Kidney epithelial cell (primary cell): ENCODE measurements around the gene KRT6A. TPM values are rescaled to one million over a fixed set of nuclear protein-coding genes. Genes with fewer than 3 reads are reported as not detected.
"Not testable (repeated sequence)": the region's sequence is repeated elsewhere in the genome, so short reads cannot be mapped to it uniquely, and the experiment has no call there.

Experiments used
- DNase-seq: peaks from one replicate; pipeline ENCODE4 v3.0.0-alpha.2; 2010; ENCODE audit warnings: low read depth
- H3K27me3 ChIP-seq: 2 replicates; pipeline ENCODE4 v1.6.0; 2011; ENCODE audit warnings: low read length; ENCODE audit not compliant: control insufficient read depth, insufficient read depth
- H3K36me3 ChIP-seq: 2 replicates; pipeline ENCODE4 v1.5.1; 2011; ENCODE audit warnings: low read length; ENCODE audit not compliant: control insufficient read depth, insufficient read depth
- H3K4me3 ChIP-seq: 2 replicates; pipeline ENCODE4 v1.5.1; 2011; ENCODE audit warnings: low read depth, mild to moderate bottlenecking, control low read depth, low read length
- total RNA-seq: library from RNA; depleted of rRNA; stranded (reverse); fragments of >200 nt; gene quantifications from 2 replicates; pipeline ENCODE4 v1.2.3, GENCODE V29; 2015
- TF ChIP-seq, protein P1 (sequence below): IDR thresholded peaks from 2 replicates; pipeline ENCODE4 v1.5.1; 2011; ENCODE audit warnings: mild to moderate bottlenecking, moderate library complexity, low read length, control low read depth, inconsistent platforms; ENCODE audit not compliant: insufficient read depth, poor library complexity, severe bottlenecking

Gene KRT6A
- total RNA-seq, 1 donor from 2014 or later: 0.21 TPM

DNA sequence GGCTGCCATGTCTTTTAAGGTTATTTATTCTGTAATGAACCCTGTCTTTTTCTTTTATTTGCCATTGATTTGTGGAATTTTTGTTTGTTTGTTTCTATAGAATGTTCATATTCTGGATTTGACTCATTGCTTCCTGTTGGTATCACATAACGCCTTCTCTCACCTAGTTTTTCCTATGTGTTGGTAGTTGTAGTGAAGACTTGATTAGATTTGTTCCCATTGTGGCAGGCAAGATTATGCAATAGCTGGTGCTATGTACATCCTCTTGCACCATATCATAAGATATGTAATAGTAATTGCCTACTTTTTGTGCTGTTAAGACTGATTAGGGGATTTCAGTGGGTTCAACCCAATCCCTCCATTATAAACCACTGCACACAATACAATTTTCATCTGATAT is 37.2 kb downstream of the KRT6A start:
- no peaks in the 10 kb centered on the region for H3K36me3 ChIP-seq
- H3K4me3 ChIP-seq: no peak overlapping the region
- no peaks in the 10 kb centered on the region for H3K27me3 ChIP-seq
- DNase-seq: no peak
- TF ChIP-seq, protein P1, sequence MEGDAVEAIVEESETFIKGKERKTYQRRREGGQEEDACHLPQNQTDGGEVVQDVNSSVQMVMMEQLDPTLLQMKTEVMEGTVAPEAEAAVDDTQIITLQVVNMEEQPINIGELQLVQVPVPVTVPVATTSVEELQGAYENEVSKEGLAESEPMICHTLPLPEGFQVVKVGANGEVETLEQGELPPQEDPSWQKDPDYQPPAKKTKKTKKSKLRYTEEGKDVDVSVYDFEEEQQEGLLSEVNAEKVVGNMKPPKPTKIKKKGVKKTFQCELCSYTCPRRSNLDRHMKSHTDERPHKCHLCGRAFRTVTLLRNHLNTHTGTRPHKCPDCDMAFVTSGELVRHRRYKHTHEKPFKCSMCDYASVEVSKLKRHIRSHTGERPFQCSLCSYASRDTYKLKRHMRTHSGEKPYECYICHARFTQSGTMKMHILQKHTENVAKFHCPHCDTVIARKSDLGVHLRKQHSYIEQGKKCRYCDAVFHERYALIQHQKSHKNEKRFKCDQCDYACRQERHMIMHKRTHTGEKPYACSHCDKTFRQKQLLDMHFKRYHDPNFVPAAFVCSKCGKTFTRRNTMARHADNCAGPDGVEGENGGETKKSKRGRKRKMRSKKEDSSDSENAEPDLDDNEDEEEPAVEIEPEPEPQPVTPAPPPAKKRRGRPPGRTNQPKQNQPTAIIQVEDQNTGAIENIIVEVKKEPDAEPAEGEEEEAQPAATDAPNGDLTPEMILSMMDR: no peak

DNA sequence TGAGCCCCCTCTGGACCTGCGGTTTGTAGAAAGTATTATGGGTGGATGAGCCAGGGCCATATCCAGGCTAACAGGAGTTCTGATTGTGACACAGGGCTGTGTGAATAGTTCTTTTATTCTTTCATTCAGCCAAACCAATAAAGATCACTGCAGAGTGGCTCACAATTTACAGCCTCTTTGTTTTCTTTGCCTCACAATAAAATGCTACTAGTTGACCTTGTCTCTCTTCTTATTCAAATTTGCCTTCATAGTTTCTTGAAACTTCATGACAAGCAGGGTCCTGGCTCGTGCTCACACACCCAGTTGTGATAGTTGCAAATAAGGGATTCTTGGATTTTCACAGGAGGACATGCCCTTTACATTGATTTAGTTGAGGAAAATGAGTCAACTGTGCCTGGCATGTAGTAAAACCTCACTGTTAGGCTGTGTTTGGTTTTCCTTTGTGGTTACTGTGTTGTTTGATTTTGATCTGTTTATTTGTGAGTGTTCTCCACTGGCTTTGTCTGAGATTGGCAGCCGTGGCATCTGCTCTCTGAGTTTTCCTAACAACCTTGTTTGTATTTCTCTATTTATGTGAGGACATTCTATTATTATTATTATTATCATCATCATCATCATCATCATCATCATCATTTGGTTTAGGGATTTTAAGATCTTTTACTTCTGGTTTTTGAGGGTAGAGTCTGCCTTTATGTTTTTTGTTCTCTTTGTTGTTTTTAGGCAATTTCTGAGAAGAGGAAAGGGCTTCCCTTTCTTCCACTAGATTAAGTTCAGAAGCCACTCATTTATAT is 38.5 kb downstream of the KRT6A start:
- DNase-seq: no peak
- no peaks in the 10 kb centered on the region for H3K27me3 ChIP-seq
- TF ChIP-seq, protein P1: no peak
- H3K4me3 ChIP-seq: no peak overlapping the region
- no peaks in the 10 kb centered on the region for H3K36me3 ChIP-seq

- TF ChIP-seq, protein P1: no peak
- DNase-seq: no peak
- H3K4me3 ChIP-seq: no peak within 1 kb of the TSS
- H3K36me3 ChIP-seq: no peaks in the 10 kb centered on the region
- no peaks in the 10 kb centered on the region for H3K27me3 ChIP-seq
Measured at GRCh38 chr12:52452101-52452500, 41.0 kb downstream of the KRT6A start, which contains the start of gene KRT6B. Gene KRT6B, minus strand, starts transcription at chr12:52452146. Its CDS starts 68 bp downstream, at chr12:52452078.

DNA sequence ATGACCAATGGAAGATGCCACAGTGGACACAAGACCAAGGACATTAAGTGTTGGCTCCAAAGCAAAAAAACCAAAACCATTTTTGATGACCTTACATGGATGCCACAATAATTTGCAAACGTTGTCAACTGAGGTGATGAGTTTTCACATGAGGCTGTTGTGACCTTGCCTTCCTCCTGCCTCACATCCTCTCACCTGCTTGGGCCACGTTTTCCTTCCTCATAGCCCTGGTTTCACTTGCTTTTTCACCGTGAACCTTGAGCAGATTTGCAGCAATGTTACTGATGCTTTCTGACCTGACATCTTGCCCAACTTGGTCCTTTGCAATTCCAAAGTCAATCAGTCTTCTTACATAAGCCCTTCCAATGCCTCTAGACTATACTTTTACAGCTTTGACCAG is 44.8 kb downstream of the KRT6A start:
- Histone ChIP-seq H3K4me3 (no peak overlapping the region), H3K27me3 (no peaks in the 10 kb centered on the region), H3K36me3 (no peaks in the 10 kb centered on the region)
- TF ChIP-seq, protein P1: no peak
- DNase-seq: no peak

DNA sequence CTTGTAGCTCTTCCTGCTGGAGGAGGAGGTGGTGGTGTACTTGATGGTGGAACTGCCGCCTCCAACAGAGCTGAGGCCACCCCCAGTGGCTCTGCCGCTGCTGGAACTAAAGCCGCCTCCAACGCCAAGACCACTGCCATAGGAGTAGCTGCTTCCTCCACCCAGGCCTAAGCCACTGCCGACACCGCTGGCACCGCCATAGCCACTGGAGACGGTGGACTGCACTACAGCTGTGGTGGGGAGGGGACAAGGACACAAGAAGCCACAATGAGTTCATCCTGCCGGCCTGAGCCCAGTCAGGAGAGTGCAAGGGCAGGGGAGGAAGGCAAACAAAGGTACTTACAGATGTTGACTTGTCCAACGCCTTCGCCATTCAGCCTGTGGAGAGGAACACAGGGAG is 45.9 kb downstream of the KRT6A start:
- not testable (repeated sequence) for H3K36me3 ChIP-seq, DNase-seq, H3K27me3 ChIP-seq, H3K4me3 ChIP-seq

GRCh38 chr12:52446367-52447045 is 46.6 kb downstream of the KRT6A start:
- TF ChIP-seq, protein P1: no peak
- Histone ChIP-seq H3K4me3 (no peak overlapping the region), H3K36me3 (no peaks in the 10 kb centered on the region), H3K27me3 (no peaks in the 10 kb centered on the region)
- no peak for DNase-seq
